K562 (cell line): ENCODE data around the gene RNLS. TPM values are rescaled to one million over a fixed set of nuclear protein-coding genes. Genes with fewer than 3 reads are reported as not detected.

ENCODE experiments used
- ATAC-seq: fragments of 200-7000 bp; cut with Tn5 transposase; 3 replicates; pipeline ENCODE4 v1.9.1; 2020; ENCODE audit warnings: moderate library complexity
- BruUV-seq: library from RNA; stranded (reverse); fragments of 400-500 nt; replicated peaks from 2 replicates; lab custom pipeline; 2021; lab: Mats Ljungman, UMichigan
- CTCF ChIA-PET: fragments of 300-600 bp; formaldehyde crosslinking; extraction: SDS; loops from one replicate; lab custom pipeline; 2021; ENCODE audit warnings: low intra/inter-chr PET ratio; lab: Yijun Ruan, JAX
- POLR2A ChIA-PET: fragments of 300-600, 350-650 bp; sonication (Branson Sonifier 250); formaldehyde crosslinking; extraction: SDS; loops from one replicate; lab custom pipeline; 2021; ENCODE audit warnings: antibody characterized with exemption, inconsistent platforms; lab: Yijun Ruan, JAX
- DNase-seq, 4 experiments: peaks; one replicate each; pipeline versions ENCODE4 v3.0.0 to v3.0.0-alpha.2; 2011 to 2018; ENCODE audit warnings: low spot score in 3 of 4, mixed read lengths in 3 of 4; ENCODE audit errors: extremely low read depth in 1 of 4
- FAIRE-seq: peaks from 2 replicates; lab custom pipeline; 2011; peaks lifted over from hg19 to GRCh38; lab: Jason Lieb, UNC
- H2AFZ ChIP-seq: 2 replicates; pipeline ENCODE4 v1.6.0; 2011; ENCODE audit warnings: low read depth, low read length, control low read depth, inconsistent platforms
- H3K27ac ChIP-seq: fragments of 200-600 bp; 3 replicates; pipeline ENCODE4 v1.8.0; 2011; ENCODE audit warnings: low read depth, mild to moderate bottlenecking, control low read depth, inconsistent platforms, low read length, moderate library complexity, mixed read lengths; ENCODE audit errors: extremely low read depth
- H3K27me3 ChIP-seq, 2 experiments: fragments of 300-600 bp in 1 of 2; 2 replicates in 1 of 2; 3 replicates in 1 of 2; pipeline versions ENCODE4 v1.6.0 to v1.8.0; 2011; ENCODE audit warnings: inconsistent platforms in 2 of 2, low read length in 2 of 2, mild to moderate bottlenecking in 1 of 2, mixed read lengths in 1 of 2, moderate library complexity in 1 of 2; ENCODE audit not compliant: control insufficient read depth in 2 of 2, insufficient read depth in 2 of 2
- H3K36me3 ChIP-seq: fragments of 300-600 bp; 3 replicates; pipeline ENCODE4 v1.8.0; 2011; ENCODE audit warnings: mild to moderate bottlenecking, low read length, inconsistent platforms; ENCODE audit not compliant: control insufficient read depth, insufficient read depth
- H3K4me1 ChIP-seq, 2 experiments: fragments of 200-600 bp in 1 of 2; replicated peaks in 1 of 2; 2 replicates in 1 of 2; 3 replicates in 1 of 2; pipeline versions ENCODE4 v1.5.1 to v1.8.0; 2011; ENCODE audit warnings: inconsistent platforms in 2 of 2, low read length in 2 of 2, mild to moderate bottlenecking in 1 of 2, mixed read lengths in 1 of 2, moderate library complexity in 1 of 2; ENCODE audit not compliant: control insufficient read depth in 2 of 2, insufficient read depth in 2 of 2
- H3K4me2 ChIP-seq: 2 replicates; pipeline ENCODE4 v1.6.1; 2011; ENCODE audit warnings: low read length, control low read depth, inconsistent platforms, mixed read lengths; ENCODE audit not compliant: insufficient read depth
- H3K4me3 ChIP-seq: fragments of 200-600 bp; sonication (generic), shearing (Covaris generic); 2 replicates; pipeline ENCODE4 v1.5.1; 2016; ENCODE audit warnings: control low read depth, inconsistent platforms
- H3K79me2 ChIP-seq: fragments of 200-600 bp; 3 replicates; pipeline ENCODE4 v1.8.0; 2011; ENCODE audit warnings: low read length, inconsistent platforms; ENCODE audit not compliant: control insufficient read depth, insufficient read depth
- H3K9ac ChIP-seq, 2 experiments: 2 replicates each; pipeline versions ENCODE4 v1.6.0 to v1.6.1; 2011; ENCODE audit warnings: low read depth in 2 of 2, low read length in 2 of 2, control low read depth in 1 of 2, inconsistent platforms in 1 of 2, mild to moderate bottlenecking in 1 of 2, mixed read lengths in 1 of 2; ENCODE audit not compliant: insufficient read depth in 1 of 2
- H3K9me1 ChIP-seq: one replicate; pipeline ENCODE4 v1.6.0; 2011; ENCODE audit warnings: inconsistent platforms, mild to moderate bottlenecking, low read length, moderate library complexity; ENCODE audit not compliant: control insufficient read depth, insufficient read depth
- H3K9me3 ChIP-seq: replicated peaks from 2 replicates; pipeline ENCODE4 v1.5.1; 2011; ENCODE audit warnings: low read depth, low read length, inconsistent platforms; ENCODE audit not compliant: control insufficient read depth, insufficient read depth
- H4K20me1 ChIP-seq: replicated peaks from 2 replicates; pipeline ENCODE4 v1.6.1; 2011; ENCODE audit warnings: low read length, inconsistent platforms, mixed read lengths; ENCODE audit not compliant: control insufficient read depth, insufficient read depth
- BDP1 ChIP-seq: IDR thresholded peaks from 3 replicates; pipeline ENCODE4 v1.6.1; 2011; ENCODE audit not compliant: insufficient read length, insufficient read depth
- DMBX1 ChIP-seq: fragments of 250-450 bp; sonication (Bioruptor Pico); IDR thresholded peaks from 2 replicates; pipeline ENCODE4 v1.8.0; 2022; ENCODE audit warnings: inconsistent platforms, mild to moderate bottlenecking, moderate library complexity, borderline replicate concordance
- FOXA1 ChIP-seq: fragments of 450-650 bp; IDR thresholded peaks from 2 replicates; pipeline ENCODE4 v1.6.1; 2016; ENCODE audit warnings: mild to moderate bottlenecking, borderline replicate concordance
- NR2C1 ChIP-seq, 2 experiments: fragments of 450-650 bp; IDR thresholded peaks; 2 replicates each; pipeline ENCODE4 v1.6.1; 2017; ENCODE audit warnings: mild to moderate bottlenecking in 2 of 2, antibody characterized with exemption in 1 of 2, inconsistent platforms in 1 of 2, missing compliant biosample characterization in 1 of 2, missing genetic modification characterization in 1 of 2
- PHF21A ChIP-seq: fragments of 450-650 bp; IDR thresholded peaks from 2 replicates; pipeline ENCODE4 v1.6.1; 2017; ENCODE audit warnings: low read depth, borderline replicate concordance
- PRMT5 ChIP-seq: sonication (generic); formaldehyde crosslinking; IDR thresholded peaks from 2 replicates; pipeline ENCODE4 v1.5.0; 2020; ENCODE audit warnings: missing genetic modification reagents
- PTBP1 ChIP-seq: fragments of 200-400 bp; formaldehyde crosslinking; IDR thresholded peaks from 2 replicates; pipeline ENCODE4 v1.6.1; 2017; ENCODE audit warnings: low read depth, low read length
- RNF219 ChIP-seq: fragments of 250-450 bp; sonication (Bioruptor Pico); IDR thresholded peaks from 2 replicates; pipeline ENCODE4 v1.5.0; 2022; ENCODE audit warnings: mild to moderate bottlenecking
- SIRT6 ChIP-seq: IDR thresholded peaks from one replicate; pipeline ENCODE4 v1.6.1; 2012; ENCODE audit warnings: low read depth, mild to moderate bottlenecking, control low read depth, inconsistent platforms, low read length, moderate library complexity
- SREBF2 ChIP-seq: sonication (generic); formaldehyde crosslinking; IDR thresholded peaks from 2 replicates; pipeline ENCODE4 v1.4.0; 2020; ENCODE audit warnings: mild to moderate bottlenecking, missing genetic modification reagents
- ZBTB17 ChIP-seq: fragments of 450-650 bp; formaldehyde crosslinking; IDR thresholded peaks from 2 replicates; pipeline ENCODE4 v1.4.0; 2020; ENCODE audit warnings: mild to moderate bottlenecking
- ZBTB33 ChIP-seq: sonication (generic); formaldehyde crosslinking; IDR thresholded peaks from 2 replicates; pipeline ENCODE4 v1.8.1; 2023; ENCODE audit warnings: mild to moderate bottlenecking, missing genetic modification reagents
- ZC3H4 ChIP-seq: sonication (generic); formaldehyde crosslinking; IDR thresholded peaks from 2 replicates; pipeline ENCODE4 v1.9.0; 2021; ENCODE audit warnings: missing genetic modification reagents, borderline replicate concordance
- ZKSCAN1 ChIP-seq: fragments of 150-350 bp; IDR thresholded peaks from 2 replicates; pipeline ENCODE4 v1.6.1; 2016; ENCODE audit warnings: low read depth, low read length
- ZNF133 ChIP-seq: fragments of 250-450 bp; sonication (Bioruptor Pico); IDR thresholded peaks from 2 replicates; pipeline ENCODE4 v1.4.0; 2020; ENCODE audit warnings: mild to moderate bottlenecking
- ZNF134 ChIP-seq: fragments of 250-450 bp; sonication (Bioruptor Pico); conservative IDR thresholded peaks from 2 replicates; pipeline ENCODE4 v1.4.0; 2020
- ZNF583 ChIP-seq: fragments of 250-450 bp; sonication (Bioruptor Pico); IDR thresholded peaks from 2 replicates; pipeline ENCODE4 v1.4.0; 2020
- ZNF655 ChIP-seq: fragments of 250-450 bp; sonication (Bioruptor Pico); IDR thresholded peaks from 2 replicates; pipeline ENCODE4 v1.5.0; 2021
- WGBS: fragments of 100-300 bp; shearing (Covaris generic); methylation state at CpG from one replicate; pipeline ENCODE4 v1.1.6; 2016; ENCODE audit warnings: low coverage, mixed read lengths; ENCODE audit not compliant: insufficient coverage; ENCODE audit errors: missing lambda C conversion rate; 5-methylcytosine and 5-hydroxymethylcytosine counted together
- in situ Hi-C: fragments of 300-500 bp; cut with MboI; formaldehyde crosslinking; loops from 4 replicates; pipeline ENCODE4 v1.15.0; 2018; ENCODE audit warnings: inconsistent platforms, mixed read lengths
- intact Hi-C: fragments of 100-400 bp; cut with micrococcal nuclease; formaldehyde crosslinking; loops from 2 replicates; pipeline ENCODE4 v1.14.2; 2022
- polyA plus RNA-seq, 8 experiments: library from polyadenylated mRNA; depleted of rRNA in 4 of 8; stranded (reverse) in 5 of 8; unstranded in 3 of 8; fragments of >200 nt; fragmentation: Nextera tagmentation in 2 of 8; fragmentation: Illumina TruSeq in 1 of 8; extraction: Ambion mirVana in 2 of 8; extraction: Trizol in 1 of 8; gene quantifications; 2 replicates each; pipeline versions ENCODE4 v1.2.1 to v1.2.3, GENCODE V29; 2011 to 2014; ENCODE audit warnings: inconsistent platforms in 1 of 8, missing spikeins in 1 of 8
- total RNA-seq, 7 experiments: library from RNA; depleted of rRNA in 6 of 7; stranded (reverse); fragments of >200 nt in 6 of 7; fragmentation: Illumina TruSeq in 2 of 7; extraction: Trizol in 2 of 7; gene quantifications; 2 replicates each; pipeline versions ENCODE4 v1.2.1 to v1.2.3, GENCODE V29; 2011 to 2021; ENCODE audit warnings: low replicate concordance in 1 of 7

RNLS gene
- total and polyA plus RNA-seq, 9 of the 15 experiments (the other 6 are each of a cell fraction or from before 2014, with no cell fraction given), result 0.14 to 0.72 (median 0.41) TPM; not detected in 3

GRCh38 chr10:88551246-88551645 lies 31.9 kb downstream of the RNLS start:
- intact Hi-C loops, result no loop called here
- BruUV-seq, result no TSS peak
- ChIA-PET CTCF (no interaction called here), POLR2A (no interaction called here)
- no peaks in the 10 kb centered on the region for H3K79me2 ChIP-seq
- ATAC-seq, result no peak
- H3K9me1 ChIP-seq, result no peaks in the 10 kb centered on the region
- H2AFZ ChIP-seq, result no peak overlapping the region
- no peaks in the 10 kb centered on the region for H4K20me1 ChIP-seq
- no peaks in the 10 kb centered on the region for H3K36me3 ChIP-seq
- WGBS, result 0% methylated on average over 2 of the region's 2 CpGs
- no peaks in the 10 kb centered on the region for H3K9me3 ChIP-seq
- no peak for FAIRE-seq
- no peaks in the 10 kb centered on the region for H3K4me1 ChIP-seq
- TF ChIP-seq ZKSCAN1 (no peak), ZNF655 (no peak), PTBP1 (no peak), ZBTB17 (CRISPR knock-in tag) (no peak), ZNF133 (no peak), ZNF134 (CRISPR knock-in tag) (no peak), ZC3H4 (CRISPR knock-in tag) (no peak), ZBTB33 (no peak), PRMT5 (CRISPR knock-in tag) (no peak), SREBF2 (CRISPR knock-in tag) (no peak), SIRT6 (no peak), PHF21A (no peak), FOXA1 (no peak), ZNF583 (CRISPR knock-in tag) (no peak), DMBX1 (CRISPR knock-in tag) (no peak), BDP1 (no peak), RNF219 (no peak), NR2C1 (IDR thresholded peaks at IDR 0.05) (no peak), NR2C1 (tag; IDR thresholded peaks at IDR 0.05) (no peak)
- TF ChIP-seq, all 486 proteins: peak for 0
- in situ Hi-C loops, result no loop called here
- H3K9ac ChIP-seq, result no peak overlapping the region
- H3K4me3 ChIP-seq, result no peak overlapping the region
- no peaks in the 10 kb centered on the region for H3K27me3 ChIP-seq
- no peak overlapping the region for H3K27ac ChIP-seq
- H3K4me2 ChIP-seq, result no peak overlapping the region
- DNase-seq, result no peak
